GM10248 (cell line): ENCODE measurements around the gene MAP3K5.

Source experiments
- CTCF ChIA-PET: fragments of 300-600 bp; sonication (Branson Sonifier 250); formaldehyde crosslinking; extraction: SDS; loops from one replicate; lab custom pipeline; 2021; ENCODE audit warnings: antibody characterized with exemption; lab: Yijun Ruan, JAX
- POLR2A ChIA-PET: fragments of 350-650 bp; sonication (Branson Sonifier 250); formaldehyde crosslinking; extraction: SDS; loops from one replicate; lab custom pipeline; 2020; ENCODE audit warnings: antibody characterized with exemption; lab: Yijun Ruan, JAX
- DNase-seq: peaks from one replicate; pipeline ENCODE4 v3.0.0; 2012; ENCODE audit errors: extremely low spot score
- TF ChIP-seq, protein P1 (sequence below): IDR thresholded peaks from 2 replicates; pipeline ENCODE4 v1.5.1; 2012; ENCODE audit warnings: mild to moderate bottlenecking, low read depth; ENCODE audit errors: extremely low read depth, missing control alignments, control extremely low read depth

Gene MAP3K5

DNA sequence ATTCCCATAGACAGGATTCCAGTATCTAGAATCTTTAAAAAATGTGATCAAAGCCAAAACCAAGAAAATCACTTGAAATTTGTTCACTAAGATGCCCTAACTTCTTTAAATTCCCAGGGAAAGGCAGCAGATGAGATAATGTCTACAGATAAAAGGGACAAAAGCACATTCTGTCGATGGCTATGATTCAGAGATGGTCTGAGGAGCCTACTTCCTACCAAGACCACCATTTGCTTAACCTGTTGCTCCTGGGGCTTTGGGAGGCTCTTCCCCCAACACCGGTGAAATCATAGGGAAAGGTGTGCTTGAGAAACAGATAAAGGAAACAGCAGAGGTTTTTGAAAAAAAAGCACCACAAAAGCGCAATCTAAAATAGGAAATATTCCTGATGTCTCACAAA, 123.7 kb downstream of the MAP3K5 start:
- ChIA-PET POLR2A (no interaction called here), CTCF (interaction anchor here (0.8 to 3.3 kb wide), 7 partner anchors 13 to 124 kb away, joined by 3 to 14 read pairs (median 5); partner anchors contain the start of gene MAP3K5)
- no peak for DNase-seq
- TF ChIP-seq, protein P1, sequence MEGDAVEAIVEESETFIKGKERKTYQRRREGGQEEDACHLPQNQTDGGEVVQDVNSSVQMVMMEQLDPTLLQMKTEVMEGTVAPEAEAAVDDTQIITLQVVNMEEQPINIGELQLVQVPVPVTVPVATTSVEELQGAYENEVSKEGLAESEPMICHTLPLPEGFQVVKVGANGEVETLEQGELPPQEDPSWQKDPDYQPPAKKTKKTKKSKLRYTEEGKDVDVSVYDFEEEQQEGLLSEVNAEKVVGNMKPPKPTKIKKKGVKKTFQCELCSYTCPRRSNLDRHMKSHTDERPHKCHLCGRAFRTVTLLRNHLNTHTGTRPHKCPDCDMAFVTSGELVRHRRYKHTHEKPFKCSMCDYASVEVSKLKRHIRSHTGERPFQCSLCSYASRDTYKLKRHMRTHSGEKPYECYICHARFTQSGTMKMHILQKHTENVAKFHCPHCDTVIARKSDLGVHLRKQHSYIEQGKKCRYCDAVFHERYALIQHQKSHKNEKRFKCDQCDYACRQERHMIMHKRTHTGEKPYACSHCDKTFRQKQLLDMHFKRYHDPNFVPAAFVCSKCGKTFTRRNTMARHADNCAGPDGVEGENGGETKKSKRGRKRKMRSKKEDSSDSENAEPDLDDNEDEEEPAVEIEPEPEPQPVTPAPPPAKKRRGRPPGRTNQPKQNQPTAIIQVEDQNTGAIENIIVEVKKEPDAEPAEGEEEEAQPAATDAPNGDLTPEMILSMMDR: no peak

DNA sequence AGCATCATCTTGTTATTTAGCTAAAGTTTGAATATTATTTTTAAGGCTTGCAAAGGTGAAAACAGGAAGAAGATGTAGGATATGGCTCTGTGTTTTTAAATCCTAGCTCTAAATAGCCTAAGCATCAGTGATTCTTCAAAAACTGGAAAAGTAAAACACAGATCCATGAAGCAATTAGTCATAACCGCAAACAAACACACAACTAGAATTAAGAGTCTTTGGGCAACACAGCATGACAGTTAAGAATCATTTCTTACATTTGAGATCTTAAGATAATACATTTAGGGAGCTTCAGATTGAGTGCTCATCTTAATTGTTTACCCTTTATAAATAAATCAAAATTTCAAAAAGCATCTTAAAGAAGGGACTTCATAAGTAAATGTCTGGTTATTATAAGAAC, 126.2 kb downstream of the MAP3K5 start:
- TF ChIP-seq, protein P1: no peak
- POLR2A ChIA-PET: no interaction called here
- CTCF ChIA-PET: interaction anchor here (0.9 to 3.1 kb wide), 3 partner anchors 10 to 126 kb away, joined by 3 to 13 read pairs (median 10); partner anchors contain the start of gene MAP3K5
- no peak for DNase-seq

GRCh38 chr6:136662347-136663237, 129.7 kb downstream of the MAP3K5 start:
- TF ChIP-seq, protein P1: no peak
- ChIA-PET POLR2A (no interaction called here), CTCF (interaction anchor here (1.0 kb wide), 1 partner anchor 10 kb away, joined by 3 read pairs; no protein-coding TSS in a partner anchor)
- DNase-seq: no peak

DNA sequence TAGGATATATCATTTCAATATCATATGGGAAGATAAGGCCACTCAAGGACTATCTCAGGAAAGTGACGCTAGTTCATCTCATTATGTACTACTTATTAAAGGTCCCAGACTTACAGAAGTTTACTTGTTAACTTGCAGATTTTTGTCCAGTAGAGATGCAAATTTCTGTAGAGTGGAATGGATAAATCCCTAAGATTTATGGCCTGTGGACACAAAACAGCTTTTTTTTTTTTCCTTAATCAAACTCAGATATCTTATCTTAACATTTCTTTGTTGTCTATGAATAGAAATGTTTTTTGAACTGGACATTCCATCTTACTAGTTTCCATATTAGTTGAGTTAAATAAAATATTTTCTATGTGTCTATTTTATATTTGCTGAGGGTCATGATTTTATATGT, 131.6 kb downstream of the MAP3K5 start:
- TF ChIP-seq, protein P1: no peak
- ChIA-PET CTCF (interaction anchor here (1.5 kb wide), 1 partner anchor 16 kb away, joined by 6 read pairs; no protein-coding TSS in a partner anchor), POLR2A (no interaction called here)
- DNase-seq: no peak

- no peak for DNase-seq
- CTCF ChIA-PET: no interaction called here
- TF ChIP-seq, protein P1: no peak
- POLR2A ChIA-PET: no interaction called here
Measured at GRCh38 chr6:136659991-136660499, 132.2 kb downstream of the MAP3K5 start.

DNA sequence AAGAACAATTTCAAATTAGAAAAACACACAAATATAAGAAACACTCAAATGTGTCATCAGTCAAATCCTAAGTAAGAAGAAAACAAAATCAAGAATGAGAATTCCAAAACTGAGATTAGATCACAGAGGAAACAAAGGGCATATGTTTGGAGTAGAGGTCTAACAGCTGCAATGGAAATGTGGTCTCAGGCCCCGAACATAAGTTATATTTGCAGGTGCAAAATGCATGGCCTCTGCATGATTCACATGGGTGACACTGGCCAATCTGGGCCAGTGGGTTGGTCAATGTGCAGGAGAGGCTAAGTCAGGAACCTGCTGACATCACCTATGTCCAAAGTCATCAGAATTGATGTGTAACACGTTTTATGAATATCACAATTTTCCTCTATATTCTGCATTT, 133.6 kb downstream of the MAP3K5 start:
- CTCF ChIA-PET: interaction anchor here (0.9 to 2.7 kb wide), 9 partner anchors 8 to 133 kb away, joined by 3 to 17 read pairs (median 3); partner anchors contain the start of gene MAP3K5
- no peak for DNase-seq
- TF ChIP-seq, protein P1: no peak
- POLR2A ChIA-PET: no interaction called here
